Choroid plexus epithelial cell (primary cell): Measurements from ENCODE around the gene OR52I2.
A peak's percentile ranks its signal among the peaks of the same experiment; 100 is the strongest.

ENCODE experiments used
- DNase-seq: peaks from one replicate; pipeline ENCODE4 v3.0.0-alpha.2; 2010; ENCODE audit warnings: low read depth
- H3K4me3 ChIP-seq: 2 replicates; pipeline ENCODE4 v1.5.1; 2011; ENCODE audit warnings: low read depth, mild to moderate bottlenecking, control low read depth, low read length, moderate library complexity
- CTCF ChIP-seq: conservative IDR thresholded peaks from 2 replicates; pipeline ENCODE4 v1.5.1; 2011; ENCODE audit warnings: low read depth, mild to moderate bottlenecking, control low read depth, inconsistent platforms, low read length, moderate library complexity

The OR52I2 gene

GRCh38 chr11:4626207-4627099 lies 44.9 kb downstream of the OR52I2 start:
- peak; percentile 88 for DNase-seq
- peak; percentile 79 for TF ChIP-seq CTCF
- no peak overlapping the region for H3K4me3 ChIP-seq

GRCh38 chr11:4636136-4636535 lies 54.6 kb downstream of the OR52I2 start:
- DNase-seq = no peak
- no peak for TF ChIP-seq CTCF
- H3K4me3 ChIP-seq = no peak overlapping the region

GRCh38 chr11:4636962-4637661 lies 55.6 kb downstream of the OR52I2 start, which contains the start of gene OR51D1:
Gene OR51D1, plus strand, starts transcription at chr11:4637477. Its CDS starts 2,314 bp downstream, at chr11:4639791.
- peak; percentile 82 for DNase-seq
- TF ChIP-seq CTCF = peak; percentile 95
- peak within 1 kb of the TSS; percentile 16 for H3K4me3 ChIP-seq

- DNase-seq = no peak
- TF ChIP-seq CTCF = no peak
- H3K4me3 ChIP-seq = no peak overlapping the region
Observed at GRCh38 chr11:4637662-4638047, 56.1 kb downstream of the OR52I2 start.

- H3K4me3 ChIP-seq = no peak overlapping the region
- DNase-seq = no peak
- TF ChIP-seq CTCF = no peak
Observed at GRCh38 chr11:4639931-4640330, 58.4 kb downstream of the OR52I2 start.

- H3K4me3 ChIP-seq = no peak overlapping the region
- TF ChIP-seq CTCF = no peak
- peak; percentile 4 for DNase-seq
Observed at GRCh38 chr11:4641501-4641900, 60.0 kb downstream of the OR52I2 start.
